K562 (cell line): ENCODE results near the gene MAN1B1. TPM values are rescaled to one million over a fixed set of nuclear protein-coding genes. Genes with fewer than 3 reads are reported as not detected.

Experiments used
- GABPB1 ChIP-seq: sonication (generic); formaldehyde crosslinking; IDR thresholded peaks from 2 replicates; pipeline ENCODE4 v1.8.0; 2022; ENCODE audit warnings: mild to moderate bottlenecking, missing genetic modification reagents
- GABPB2 ChIP-seq: fragments of 250-450 bp; sonication (Bioruptor Pico); conservative IDR thresholded peaks from 2 replicates; pipeline ENCODE4 v1.5.1; 2021; ENCODE audit warnings: mild to moderate bottlenecking
- L3MBTL2 ChIP-seq: fragments of 450-650 bp; IDR thresholded peaks from 2 replicates; pipeline ENCODE4 v1.6.1; 2016; ENCODE audit warnings: mild to moderate bottlenecking, moderate library complexity
- MTA2 ChIP-seq: fragments of 450-650 bp; IDR thresholded peaks from 2 replicates; pipeline ENCODE4 v1.6.1; 2016; ENCODE audit warnings: low read depth
- ZNF174 ChIP-seq: fragments of 250-450 bp; sonication (Bioruptor Pico); IDR thresholded peaks from 2 replicates; pipeline ENCODE4 v1.4.0; 2020; ENCODE audit warnings: mild to moderate bottlenecking
- ZNF780A ChIP-seq: fragments of 250-450 bp; sonication (Bioruptor Pico); IDR thresholded peaks from 2 replicates; pipeline ENCODE4 v1.5.0; 2021; ENCODE audit warnings: mild to moderate bottlenecking
- polyA plus RNA-seq, 8 experiments: library from polyadenylated mRNA; depleted of rRNA in 4 of 8; stranded (reverse) in 5 of 8; unstranded in 3 of 8; fragments of >200 nt; fragmentation: Nextera tagmentation in 2 of 8; fragmentation: Illumina TruSeq in 1 of 8; extraction: Ambion mirVana in 2 of 8; extraction: Trizol in 1 of 8; gene quantifications; 2 replicates each; pipeline versions ENCODE4 v1.2.1 to v1.2.3, GENCODE V29; 2011 to 2014; ENCODE audit warnings: inconsistent platforms in 1 of 8, missing spikeins in 1 of 8
- total RNA-seq, 7 experiments: library from RNA; depleted of rRNA in 6 of 7; stranded (reverse); fragments of >200 nt in 6 of 7; fragmentation: Illumina TruSeq in 2 of 7; extraction: Trizol in 2 of 7; gene quantifications; 2 replicates each; pipeline versions ENCODE4 v1.2.1 to v1.2.3, GENCODE V29; 2011 to 2021; ENCODE audit warnings: low replicate concordance in 1 of 7
- TF ChIP-seq, protein P1 (sequence below): fragments of 200-800 bp; sonication (Bioruptor generic); IDR thresholded peaks from 2 replicates; pipeline ENCODE4 v1.6.1; 2017; ENCODE audit warnings: missing genetic modification characterization, missing compliant biosample characterization
- TF ChIP-seq, protein P2 (sequence below): sonication (generic); formaldehyde crosslinking; IDR thresholded peaks from 2 replicates; pipeline ENCODE4 v1.9.0; 2022; ENCODE audit warnings: mild to moderate bottlenecking, missing genetic modification reagents
- TF ChIP-seq, protein P3 (sequence below): fragments of 450-650 bp; formaldehyde crosslinking; conservative IDR thresholded peaks from 2 replicates; pipeline ENCODE4 v1.4.0; 2022; ENCODE audit warnings: mild to moderate bottlenecking, missing genetic modification characterization
- TF ChIP-seq, protein P4 (sequence below), 2 experiments: IDR thresholded peaks; 2 replicates each; pipeline ENCODE4 v1.6.1; 2012; ENCODE audit warnings: improper control_type of control experiment in 2 of 2, low read depth in 2 of 2, low read length in 2 of 2, borderline replicate concordance in 1 of 2

Gene MAN1B1
- total and polyA plus RNA-seq, 9 of the 15 experiments (the other 6 are each of a cell fraction or from before 2014, with no cell fraction given) = 0.55 to 36.6 (median 27.3) TPM

DNA sequence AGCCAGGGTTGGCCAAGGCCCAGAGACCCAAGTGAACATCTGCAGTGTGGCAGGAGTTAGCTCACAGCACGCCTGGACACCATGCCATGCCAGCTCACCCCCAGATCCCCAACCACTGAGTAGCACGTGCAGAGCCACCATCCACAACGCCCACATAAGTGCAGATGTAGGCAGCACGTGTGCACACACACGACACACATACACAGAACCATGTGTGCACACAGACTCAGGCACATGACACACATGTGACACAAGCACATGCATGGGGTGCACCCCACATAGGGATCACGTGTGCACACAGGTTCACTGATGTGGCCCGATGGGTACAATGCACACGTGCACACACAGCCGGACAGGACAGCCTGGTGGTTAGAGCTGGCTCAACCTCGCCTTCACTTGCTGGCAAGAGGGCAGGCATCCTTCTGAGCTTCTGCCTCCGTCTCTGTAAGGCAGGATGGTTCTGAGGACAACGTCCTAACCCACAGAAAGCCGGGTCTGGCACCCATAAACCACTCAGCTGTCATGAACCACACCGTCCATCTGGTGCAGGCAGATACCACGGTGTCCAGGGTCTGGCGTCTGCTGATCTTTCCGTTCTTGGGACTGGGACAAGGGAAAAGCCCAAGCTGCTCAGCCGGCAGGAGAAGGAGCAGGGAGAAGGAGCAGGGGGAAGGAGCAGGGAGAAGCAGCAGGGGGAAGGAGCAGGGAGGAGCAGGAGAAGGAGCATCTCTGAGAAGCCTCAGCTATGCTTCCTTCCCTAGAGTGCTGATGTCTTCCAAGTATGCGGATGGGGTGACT lies 71.0 kb downstream of the MAN1B1 start (continued):
- no peak for TF ChIP-seq ZNF780A (CRISPR knock-in tag)
- peak; percentile 51; the same call in 1 of the 2 replicates for TF ChIP-seq MTA2
- TF ChIP-seq L3MBTL2 = peak; percentile 42; the same call in 1 of the 2 replicates
- TF ChIP-seq, protein P1, sequence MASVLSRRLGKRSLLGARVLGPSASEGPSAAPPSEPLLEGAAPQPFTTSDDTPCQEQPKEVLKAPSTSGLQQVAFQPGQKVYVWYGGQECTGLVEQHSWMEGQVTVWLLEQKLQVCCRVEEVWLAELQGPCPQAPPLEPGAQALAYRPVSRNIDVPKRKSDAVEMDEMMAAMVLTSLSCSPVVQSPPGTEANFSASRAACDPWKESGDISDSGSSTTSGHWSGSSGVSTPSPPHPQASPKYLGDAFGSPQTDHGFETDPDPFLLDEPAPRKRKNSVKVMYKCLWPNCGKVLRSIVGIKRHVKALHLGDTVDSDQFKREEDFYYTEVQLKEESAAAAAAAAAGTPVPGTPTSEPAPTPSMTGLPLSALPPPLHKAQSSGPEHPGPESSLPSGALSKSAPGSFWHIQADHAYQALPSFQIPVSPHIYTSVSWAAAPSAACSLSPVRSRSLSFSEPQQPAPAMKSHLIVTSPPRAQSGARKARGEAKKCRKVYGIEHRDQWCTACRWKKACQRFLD = no peak
- TF ChIP-seq, protein P2, sequence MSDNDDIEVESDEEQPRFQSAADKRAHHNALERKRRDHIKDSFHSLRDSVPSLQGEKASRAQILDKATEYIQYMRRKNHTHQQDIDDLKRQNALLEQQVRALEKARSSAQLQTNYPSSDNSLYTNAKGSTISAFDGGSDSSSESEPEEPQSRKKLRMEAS (CRISPR knock-in tag) = peak; percentile 96
- no peak for TF ChIP-seq GABPB1
- TF ChIP-seq, protein P3, sequence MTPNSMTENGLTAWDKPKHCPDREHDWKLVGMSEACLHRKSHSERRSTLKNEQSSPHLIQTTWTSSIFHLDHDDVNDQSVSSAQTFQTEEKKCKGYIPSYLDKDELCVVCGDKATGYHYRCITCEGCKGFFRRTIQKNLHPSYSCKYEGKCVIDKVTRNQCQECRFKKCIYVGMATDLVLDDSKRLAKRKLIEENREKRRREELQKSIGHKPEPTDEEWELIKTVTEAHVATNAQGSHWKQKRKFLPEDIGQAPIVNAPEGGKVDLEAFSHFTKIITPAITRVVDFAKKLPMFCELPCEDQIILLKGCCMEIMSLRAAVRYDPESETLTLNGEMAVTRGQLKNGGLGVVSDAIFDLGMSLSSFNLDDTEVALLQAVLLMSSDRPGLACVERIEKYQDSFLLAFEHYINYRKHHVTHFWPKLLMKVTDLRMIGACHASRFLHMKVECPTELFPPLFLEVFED = no peak
- TF ChIP-seq, protein P4, sequence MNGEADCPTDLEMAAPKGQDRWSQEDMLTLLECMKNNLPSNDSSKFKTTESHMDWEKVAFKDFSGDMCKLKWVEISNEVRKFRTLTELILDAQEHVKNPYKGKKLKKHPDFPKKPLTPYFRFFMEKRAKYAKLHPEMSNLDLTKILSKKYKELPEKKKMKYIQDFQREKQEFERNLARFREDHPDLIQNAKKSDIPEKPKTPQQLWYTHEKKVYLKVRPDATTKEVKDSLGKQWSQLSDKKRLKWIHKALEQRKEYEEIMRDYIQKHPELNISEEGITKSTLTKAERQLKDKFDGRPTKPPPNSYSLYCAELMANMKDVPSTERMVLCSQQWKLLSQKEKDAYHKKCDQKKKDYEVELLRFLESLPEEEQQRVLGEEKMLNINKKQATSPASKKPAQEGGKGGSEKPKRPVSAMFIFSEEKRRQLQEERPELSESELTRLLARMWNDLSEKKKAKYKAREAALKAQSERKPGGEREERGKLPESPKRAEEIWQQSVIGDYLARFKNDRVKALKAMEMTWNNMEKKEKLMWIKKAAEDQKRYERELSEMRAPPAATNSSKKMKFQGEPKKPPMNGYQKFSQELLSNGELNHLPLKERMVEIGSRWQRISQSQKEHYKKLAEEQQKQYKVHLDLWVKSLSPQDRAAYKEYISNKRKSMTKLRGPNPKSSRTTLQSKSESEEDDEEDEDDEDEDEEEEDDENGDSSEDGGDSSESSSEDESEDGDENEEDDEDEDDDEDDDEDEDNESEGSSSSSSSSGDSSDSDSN (IDR thresholded peaks at IDR 0.05; ENCODE audit: borderline replicate concordance in 1 of 2, low read depth in 2 of 2, low read length in 2 of 2) = no peak
- TF ChIP-seq ZNF174 (CRISPR knock-in tag) = no peak
- no peak for TF ChIP-seq GABPB2
